ENCODE data around the gene SMG7.

- TF ChIP-seq CTCF (IDR thresholded peaks at IDR 0.05; ENCODE audit: poor library complexity, severe bottlenecking), result no peak
- TF ChIP-seq EZH2 (IDR thresholded peaks at IDR 0.05; ENCODE audit: borderline replicate concordance, insufficient read depth, low read length, poor library complexity, severe bottlenecking), result no peak
- TF ChIP-seq TAF1 (IDR thresholded peaks at IDR 0.05; ENCODE audit: low read depth), result no peak
- TF ChIP-seq MXI1 (conservative IDR thresholded peaks at IDR 0.05; ENCODE audit: poor library complexity, severe bottlenecking), result no peak
- no peak for TF ChIP-seq REST (IDR thresholded peaks at IDR 0.05; ENCODE audit: borderline replicate concordance)
- no peak for TF ChIP-seq POLR2AphosphoS5 (IDR thresholded peaks at IDR 0.05)
Measured at GRCh38 chr1:183473217-183473536, 878 bp downstream of the SMG7 start.

Data from neural cell (in vitro differentiated cells).